NCI-H1092 treated with DMSO at 0.1 percent for 48 hours (cell line): ENCODE results near the gene C1QL4.
A peak's percentile ranks its signal among the peaks of the same experiment; 100 is the strongest.
"Not testable (repeated sequence)": the region's sequence is repeated elsewhere in the genome, so short reads cannot be mapped to it uniquely, and the experiment has no call there.

Experiments used
- DNase-seq: peaks from one replicate; lab custom pipeline; 2025; lab: John Stamatoyannopoulos, UW

The C1QL4 gene

DNA sequence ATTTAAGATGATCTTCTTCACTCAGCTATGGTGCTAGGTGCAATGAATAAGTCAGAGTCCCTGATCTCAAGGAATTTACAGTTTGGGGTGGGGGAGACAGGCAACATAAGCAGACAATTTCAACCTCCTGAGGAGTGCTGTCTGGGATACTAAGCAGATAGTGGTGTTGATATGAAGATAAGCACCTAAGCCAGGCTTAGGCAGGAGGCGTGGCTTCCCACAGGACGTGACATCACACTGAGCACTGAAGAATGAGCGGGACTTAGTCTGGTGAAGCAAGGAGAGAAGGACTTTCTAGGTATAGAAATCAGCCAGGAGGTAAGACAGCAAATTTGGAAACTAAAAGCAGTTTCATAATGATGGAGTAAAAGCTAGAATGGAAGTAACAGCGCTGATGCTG is 35.2 kb downstream of the C1QL4 start:
- DNase-seq = no peak

GRCh38 chr12:49298160-49298559 is 38.8 kb downstream of the C1QL4 start:
- no peak for DNase-seq

- no peak for DNase-seq
Observed at GRCh38 chr12:49297695-49298060, 39.3 kb downstream of the C1QL4 start.

DNA sequence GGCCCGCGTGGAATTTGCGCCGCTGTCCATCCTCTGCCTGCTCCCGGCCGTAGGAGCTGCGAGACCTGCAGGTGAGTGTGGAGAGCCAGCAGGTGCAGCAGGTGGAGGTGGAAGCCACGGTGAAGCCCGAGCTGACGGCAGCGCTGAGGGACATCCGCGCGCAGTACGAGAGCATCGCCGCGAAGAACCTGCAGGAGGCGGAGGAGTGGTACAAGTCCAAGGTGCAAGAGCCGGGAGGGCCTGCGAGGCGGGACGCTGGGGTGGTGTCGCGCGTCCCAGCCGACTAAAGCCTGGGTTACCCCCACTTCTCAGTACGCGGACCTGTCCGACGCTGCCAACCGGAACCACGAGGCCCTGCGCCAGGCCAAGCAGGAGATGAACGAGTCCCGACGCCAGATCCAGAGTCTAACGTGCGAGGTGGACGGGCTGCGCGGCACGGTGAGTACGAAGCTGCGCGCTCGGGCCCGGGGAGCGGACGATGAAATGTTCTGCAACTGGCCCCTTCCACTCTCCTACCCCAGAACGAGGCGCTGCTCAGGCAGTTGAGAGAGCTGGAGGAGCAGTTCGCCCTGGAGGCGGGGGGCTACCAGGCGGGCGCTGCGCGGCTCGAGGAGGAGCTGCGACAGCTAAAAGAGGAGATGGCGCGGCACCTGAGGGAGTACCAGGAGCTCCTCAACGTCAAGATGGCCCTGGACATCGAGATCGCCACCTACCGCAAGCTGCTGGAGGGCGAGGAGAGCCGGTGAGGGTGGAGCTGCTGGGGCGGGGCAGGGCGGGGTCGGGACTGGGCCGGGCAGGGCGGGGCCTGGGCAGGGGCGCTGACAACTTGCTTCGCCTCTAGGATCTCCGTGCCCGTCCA is 39.9 kb downstream of the C1QL4 start:
- peak; percentile 4 for DNase-seq

DNA sequence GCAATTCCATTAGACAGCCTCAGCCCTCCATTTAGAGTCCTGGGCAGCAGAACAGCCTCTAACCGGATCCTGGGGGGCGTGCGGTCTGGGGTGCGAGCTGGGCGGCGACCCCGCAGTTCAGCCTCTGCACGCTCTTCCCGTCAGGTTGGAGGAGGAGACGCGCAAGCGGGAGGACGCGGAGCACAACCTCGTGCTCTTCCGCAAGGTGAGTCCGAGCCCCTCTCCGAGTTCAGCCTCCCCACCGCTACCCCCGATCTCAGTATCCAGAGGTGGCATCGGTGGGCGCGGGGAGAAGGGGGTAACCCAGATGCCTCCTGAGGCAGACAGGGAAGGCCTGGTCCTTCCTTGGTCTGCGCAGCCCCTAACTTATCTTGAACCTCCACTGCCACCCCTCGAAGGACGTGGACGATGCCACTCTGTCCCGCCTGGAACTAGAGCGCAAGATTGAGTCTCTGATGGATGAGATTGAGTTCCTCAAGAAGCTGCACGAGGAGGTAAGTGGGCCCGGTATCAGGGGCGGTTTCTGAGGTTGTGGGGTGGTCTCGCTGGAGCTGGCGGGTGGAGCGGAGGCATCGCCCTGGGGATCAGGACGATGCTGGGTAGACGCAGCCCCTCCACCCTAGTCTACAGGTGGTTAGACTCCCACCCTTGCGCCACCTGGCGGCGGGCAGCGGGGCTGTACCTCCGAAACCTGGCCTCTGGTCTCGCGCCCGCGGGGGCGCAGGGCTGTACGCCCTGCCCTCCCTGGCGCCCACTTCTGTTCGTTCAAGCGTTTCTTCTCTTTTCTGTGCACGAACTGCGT is 40.8 kb downstream of the C1QL4 start:
- peak; percentile 11 for DNase-seq

DNA sequence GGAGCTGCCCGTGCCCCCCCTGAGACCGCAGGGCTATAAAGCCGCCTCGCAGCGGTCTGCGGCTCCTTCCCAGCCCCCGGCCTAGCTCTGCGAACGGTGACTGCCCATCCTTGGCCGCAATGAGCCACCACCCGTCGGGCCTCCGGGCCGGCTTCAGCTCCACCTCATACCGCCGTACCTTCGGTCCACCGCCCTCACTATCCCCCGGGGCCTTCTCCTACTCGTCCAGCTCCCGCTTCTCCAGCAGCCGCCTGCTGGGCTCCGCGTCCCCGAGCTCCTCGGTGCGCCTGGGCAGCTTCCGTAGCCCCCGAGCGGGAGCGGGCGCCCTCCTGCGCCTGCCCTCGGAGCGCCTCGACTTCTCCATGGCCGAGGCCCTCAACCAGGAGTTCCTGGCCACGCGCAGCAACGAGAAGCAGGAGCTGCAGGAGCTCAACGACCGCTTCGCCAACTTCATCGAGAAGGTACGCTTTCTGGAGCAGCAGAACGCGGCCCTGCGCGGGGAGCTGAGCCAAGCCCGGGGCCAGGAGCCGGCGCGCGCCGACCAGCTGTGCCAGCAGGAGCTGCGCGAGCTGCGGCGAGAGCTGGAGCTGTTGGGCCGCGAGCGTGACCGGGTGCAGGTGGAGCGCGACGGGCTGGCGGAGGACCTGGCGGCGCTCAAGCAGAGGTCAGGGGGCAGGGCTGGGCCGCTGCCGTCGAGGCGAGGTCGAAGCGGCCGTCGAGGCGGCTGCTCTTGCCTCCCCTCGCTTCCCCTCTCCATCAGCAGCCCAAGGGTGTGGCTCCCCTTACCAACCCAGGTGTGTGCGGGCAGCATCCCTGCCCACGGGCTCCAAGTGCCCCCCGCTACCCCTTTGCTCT is 41.7 kb downstream of the C1QL4 start, which contains the start of gene PRPH:
PRPH (plus strand) TSS at position 66 of the 855 bp plus-strand sequence; CDS start at position 120, 54 bp downstream.
- DNase-seq = no peak

GRCh38 chr12:49294804-49295081 is 42.2 kb downstream of the C1QL4 start:
- DNase-seq = no peak

DNA sequence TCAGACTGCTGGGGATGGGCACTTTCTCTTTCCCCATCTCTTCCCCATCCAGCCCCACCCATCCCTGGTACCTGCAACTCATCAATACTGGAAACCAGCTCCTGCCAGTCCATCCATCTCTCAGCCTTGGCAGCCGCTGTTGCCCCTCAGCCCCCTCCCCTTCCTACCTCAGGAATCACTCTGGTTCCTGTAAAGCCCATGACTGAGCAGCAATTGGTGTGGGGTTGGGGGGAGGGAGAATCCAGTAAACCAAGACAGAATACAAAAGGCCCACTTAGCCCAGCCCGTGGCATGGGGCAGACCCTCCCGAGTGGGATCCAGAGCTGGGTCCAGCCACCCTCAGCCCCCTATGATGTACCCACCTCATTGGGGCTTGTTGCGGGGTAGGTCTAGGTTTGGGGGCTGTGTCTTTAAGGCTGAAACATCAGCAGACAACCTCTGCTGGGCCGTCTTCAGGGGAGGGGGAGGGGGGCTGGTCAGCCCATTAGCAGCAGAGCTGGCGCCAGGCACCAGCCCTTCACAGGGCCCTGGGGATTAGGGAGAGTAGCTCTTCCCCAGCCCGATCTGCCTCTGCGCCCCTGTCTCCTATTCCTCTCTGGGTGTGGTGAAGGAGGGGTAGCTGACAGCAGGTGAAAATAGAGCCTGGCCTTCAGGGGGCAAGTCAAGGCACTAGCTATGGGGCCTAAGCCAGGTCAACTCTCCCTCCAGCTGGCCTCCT is 42.7 kb downstream of the C1QL4 start:
- DNase-seq = peak; percentile 14

DNA sequence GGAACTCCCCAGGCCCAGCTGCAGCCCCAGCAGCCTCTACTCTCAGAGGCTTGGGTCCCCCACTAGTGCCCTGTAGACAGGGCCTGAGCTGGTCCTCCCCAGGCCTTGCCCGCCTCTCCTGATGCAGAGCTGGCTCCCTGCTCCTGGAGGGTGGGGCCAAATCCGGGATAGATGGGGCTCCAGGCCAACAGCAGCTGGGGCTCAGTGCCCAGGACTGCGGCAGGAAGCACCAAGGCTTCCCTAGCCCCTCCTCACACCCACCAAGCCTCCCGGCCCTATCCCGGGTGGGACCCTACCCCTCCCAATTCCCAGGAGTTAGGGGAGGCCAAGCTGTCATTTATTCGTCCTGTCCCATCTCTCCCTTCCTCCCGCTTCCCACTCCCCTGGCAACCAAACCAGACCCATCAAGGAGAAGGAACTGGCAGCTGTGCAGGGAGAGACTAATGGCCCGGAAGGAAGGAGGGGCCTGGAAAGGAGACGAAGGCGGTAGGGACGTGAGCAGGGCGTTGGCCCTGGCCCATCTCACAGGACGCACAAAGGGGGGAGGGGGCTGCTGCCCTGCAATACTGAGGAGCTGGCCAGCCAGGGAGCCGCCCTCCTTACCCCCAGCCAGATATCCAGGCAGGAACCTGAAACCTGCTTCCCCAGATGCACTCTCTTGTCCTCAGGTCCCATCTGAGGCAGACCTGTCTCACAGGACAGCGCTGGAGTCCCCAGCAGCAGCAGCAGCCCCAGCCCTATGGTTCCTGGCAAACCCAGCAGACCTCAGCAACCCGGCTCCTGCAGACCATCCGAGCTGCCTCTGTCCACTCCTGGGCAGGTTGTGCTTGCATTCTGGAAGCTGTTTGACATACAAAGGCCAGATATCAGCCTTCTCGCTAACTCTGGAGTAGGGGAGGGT is 43.7 kb downstream of the C1QL4 start:
- peak; percentile 20 for DNase-seq

- no peak for DNase-seq
Observed at GRCh38 chr12:49292729-49293055, 44.3 kb downstream of the C1QL4 start.

- DNase-seq = no peak
Observed at GRCh38 chr12:49288922-49289555, 47.9 kb downstream of the C1QL4 start.

DNA sequence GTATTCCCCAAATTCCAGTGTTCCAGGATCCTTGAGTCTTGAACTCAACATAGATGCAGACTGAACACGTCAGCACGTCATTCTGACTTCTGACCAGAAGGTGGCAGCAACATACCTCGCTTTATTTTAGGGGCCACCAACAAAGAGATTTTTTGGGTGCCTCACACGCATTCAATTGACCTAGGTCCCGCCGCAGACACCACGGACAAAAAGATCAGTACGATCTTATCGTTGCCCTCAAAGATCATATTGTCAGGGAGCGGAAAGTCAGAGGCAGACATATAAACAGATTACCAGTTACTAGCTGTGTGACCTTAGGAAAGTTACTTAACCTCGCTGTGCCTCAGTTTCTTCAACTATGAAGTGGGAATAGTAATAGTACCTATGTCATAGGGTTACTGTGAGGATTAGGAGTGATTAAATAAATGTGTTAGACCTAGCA is 48.6 kb downstream of the C1QL4 start:
- peak; percentile 7 for DNase-seq

GRCh38 chr12:49287876-49288275 is 49.1 kb downstream of the C1QL4 start:
- DNase-seq = no peak

DNA sequence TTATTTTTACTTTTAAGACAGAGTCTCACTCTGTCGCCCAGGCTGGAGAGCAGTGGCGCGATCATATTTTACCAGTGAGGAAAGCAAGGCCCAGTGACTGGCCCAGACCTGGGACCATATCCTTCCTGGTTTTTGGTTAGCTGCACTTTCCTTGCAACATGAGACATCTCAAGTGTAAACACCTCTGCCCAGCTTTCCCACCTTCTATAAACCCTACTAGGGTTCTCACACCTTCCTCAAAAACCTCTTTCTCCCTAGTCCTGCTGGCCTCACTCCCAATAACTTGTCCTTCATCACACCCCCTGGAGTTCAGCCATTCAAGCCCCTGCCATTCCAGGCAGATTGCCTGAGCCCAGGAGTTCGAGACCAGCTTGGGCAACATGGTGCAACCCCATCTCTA is 52.3 kb downstream of the C1QL4 start:
- no peak for DNase-seq

- DNase-seq = no peak
Observed at GRCh38 chr12:49283541-49284429, 53.2 kb downstream of the C1QL4 start.

DNA sequence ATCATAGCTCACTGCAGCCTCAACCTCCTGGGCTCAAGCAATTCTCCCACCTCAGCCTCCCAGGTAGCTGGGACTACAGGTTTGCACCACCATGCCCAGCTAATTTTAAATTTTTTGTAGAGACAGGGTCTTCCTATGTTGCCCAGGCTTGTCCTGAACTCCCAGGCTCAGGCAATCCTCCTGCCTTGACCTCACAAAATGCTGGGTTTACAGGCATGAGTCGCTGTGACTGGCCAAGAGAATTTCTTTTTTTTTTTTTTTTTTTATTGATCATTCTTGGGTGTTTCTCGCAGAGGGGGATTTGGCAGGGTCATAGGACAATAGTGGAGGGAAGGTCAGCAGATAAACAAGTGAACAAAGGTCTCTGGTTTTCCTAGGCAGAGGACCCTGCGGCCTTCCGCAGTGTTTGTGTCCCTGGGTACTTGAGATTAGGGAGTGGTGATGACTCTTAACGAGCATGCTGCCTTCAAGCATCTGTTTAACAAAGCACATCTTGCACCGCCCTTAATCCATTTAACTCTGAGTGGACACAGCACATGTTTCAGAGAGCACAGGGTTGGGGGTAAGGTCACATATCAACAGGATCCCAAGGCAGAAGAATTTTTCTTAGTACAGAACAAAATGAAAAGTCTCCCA is 54.1 kb downstream of the C1QL4 start:
- DNase-seq = not testable (repeated sequence)
